OCI-LY3 (cell line): Measurements from ENCODE around the gene CNN2.

Experiments used
- H2AFZ ChIP-seq: fragments of 200-600, 300-600 bp; shearing (Covaris generic); 2 replicates; pipeline ENCODE4 v1.6.0; 2014; ENCODE audit warnings: antibody characterized with exemption, low read depth, low read length
- H3K27ac ChIP-seq: fragments of 200-600, 300-600 bp; sonication (generic); 2 replicates; pipeline ENCODE4 v1.5.1; 2014; ENCODE audit warnings: mild to moderate bottlenecking, low read length, moderate library complexity, mixed read lengths
- H3K27me3 ChIP-seq: fragments of 200-600, 300-600 bp; sonication (generic); 2 replicates; pipeline ENCODE4 v1.6.1; 2014; ENCODE audit warnings: low read depth, low read length, mixed read lengths
- H3K36me3 ChIP-seq: fragments of 200-600, 300-600 bp; sonication (generic); replicated peaks from 2 replicates; pipeline ENCODE3; 2014; ENCODE audit warnings: low read depth, low read length, mixed read lengths
- H3K4me1 ChIP-seq: fragments of 300-600, 200-600 bp; sonication (generic); 2 replicates; pipeline ENCODE4 v1.6.1; 2014; ENCODE audit warnings: low read length, mixed read lengths
- H3K4me2 ChIP-seq: fragments of 200-600, 300-600 bp; sonication (generic); 2 replicates; pipeline ENCODE4 v1.6.1; 2014; ENCODE audit warnings: low read length, mixed read lengths
- H3K4me3 ChIP-seq: fragments of 300-600, 200-600 bp; sonication (generic); 2 replicates; pipeline ENCODE4 v1.5.1; 2014; ENCODE audit warnings: antibody characterized with exemption, mild to moderate bottlenecking, low read length, moderate library complexity
- H3K79me2 ChIP-seq: fragments of 300-600, 200-600 bp; shearing (Covaris generic); 2 replicates; pipeline ENCODE4 v1.6.1; 2014; ENCODE audit warnings: mild to moderate bottlenecking, low read length, mixed read lengths
- H3K9ac ChIP-seq: fragments of 300-600, 200-600 bp; shearing (Covaris generic); 2 replicates; pipeline ENCODE4 v1.6.0; 2014; ENCODE audit warnings: mild to moderate bottlenecking, low read length, moderate library complexity
- H3K9me3 ChIP-seq: fragments of 200-600, 300-600 bp; shearing (Covaris generic); 2 replicates; pipeline ENCODE4 v1.6.1; 2014; ENCODE audit warnings: low read length, mixed read lengths; ENCODE audit not compliant: insufficient read depth
- H4K20me1 ChIP-seq: fragments of 200-600, 300-600 bp; sonication (generic); 2 replicates; pipeline ENCODE4 v1.6.1; 2016; ENCODE audit warnings: low read length, mixed read lengths; ENCODE audit not compliant: insufficient read depth
- EZH2phosphoT487 ChIP-seq: fragments of 200-600 bp; shearing (Covaris generic); IDR thresholded peaks from 2 replicates; pipeline ENCODE4 v1.6.1; 2018; ENCODE audit warnings: antibody characterized with exemption, mixed run types, low read depth
- TF ChIP-seq, protein P1 (sequence below): fragments of 200-600, 300-600 bp; sonication (generic); IDR thresholded peaks from 2 replicates; pipeline ENCODE4 v1.5.1; 2014; ENCODE audit warnings: antibody characterized with exemption, low read length, low read depth

The CNN2 gene

DNA sequence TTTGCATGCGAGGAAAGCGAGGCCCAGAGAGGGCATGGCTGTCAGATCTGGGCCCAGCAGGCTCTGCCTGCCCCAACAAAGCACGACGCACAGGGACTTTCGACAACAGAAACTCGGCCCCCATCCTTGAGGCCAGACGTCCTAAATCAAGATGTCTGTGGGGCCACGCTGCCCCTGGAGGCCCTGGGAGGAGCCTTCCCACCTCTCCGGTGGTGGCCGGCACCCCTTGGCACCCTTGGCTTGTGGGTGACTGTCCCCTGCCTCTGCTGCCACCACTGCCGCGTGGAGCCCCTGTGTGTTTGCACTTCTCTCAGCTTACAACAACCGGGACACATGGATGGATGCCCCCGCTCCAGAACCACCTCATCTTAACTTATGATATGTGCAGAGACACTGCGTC is 37.9 kb upstream of the CNN2 start:
- H3K9me3 ChIP-seq, result no peaks in the 10 kb centered on the region
- H4K20me1 ChIP-seq, result no peaks in the 10 kb centered on the region
- no peak overlapping the region for H3K27ac ChIP-seq
- peaks cover 34% of the 10 kb centered on the region for H3K36me3 ChIP-seq
- no peak overlapping the region for H2AFZ ChIP-seq
- TF ChIP-seq, protein P1, sequence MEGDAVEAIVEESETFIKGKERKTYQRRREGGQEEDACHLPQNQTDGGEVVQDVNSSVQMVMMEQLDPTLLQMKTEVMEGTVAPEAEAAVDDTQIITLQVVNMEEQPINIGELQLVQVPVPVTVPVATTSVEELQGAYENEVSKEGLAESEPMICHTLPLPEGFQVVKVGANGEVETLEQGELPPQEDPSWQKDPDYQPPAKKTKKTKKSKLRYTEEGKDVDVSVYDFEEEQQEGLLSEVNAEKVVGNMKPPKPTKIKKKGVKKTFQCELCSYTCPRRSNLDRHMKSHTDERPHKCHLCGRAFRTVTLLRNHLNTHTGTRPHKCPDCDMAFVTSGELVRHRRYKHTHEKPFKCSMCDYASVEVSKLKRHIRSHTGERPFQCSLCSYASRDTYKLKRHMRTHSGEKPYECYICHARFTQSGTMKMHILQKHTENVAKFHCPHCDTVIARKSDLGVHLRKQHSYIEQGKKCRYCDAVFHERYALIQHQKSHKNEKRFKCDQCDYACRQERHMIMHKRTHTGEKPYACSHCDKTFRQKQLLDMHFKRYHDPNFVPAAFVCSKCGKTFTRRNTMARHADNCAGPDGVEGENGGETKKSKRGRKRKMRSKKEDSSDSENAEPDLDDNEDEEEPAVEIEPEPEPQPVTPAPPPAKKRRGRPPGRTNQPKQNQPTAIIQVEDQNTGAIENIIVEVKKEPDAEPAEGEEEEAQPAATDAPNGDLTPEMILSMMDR, result no peak
- TF ChIP-seq EZH2phosphoT487, result no peak
- no peak overlapping the region for H3K9ac ChIP-seq
- no peaks in the 10 kb centered on the region for H3K27me3 ChIP-seq
- H3K79me2 ChIP-seq, result peaks cover 16% of the 10 kb centered on the region
- peaks cover 13% of the 10 kb centered on the region for H3K4me1 ChIP-seq
- H3K4me3 ChIP-seq, result no peak overlapping the region
- H3K4me2 ChIP-seq, result no peak overlapping the region

DNA sequence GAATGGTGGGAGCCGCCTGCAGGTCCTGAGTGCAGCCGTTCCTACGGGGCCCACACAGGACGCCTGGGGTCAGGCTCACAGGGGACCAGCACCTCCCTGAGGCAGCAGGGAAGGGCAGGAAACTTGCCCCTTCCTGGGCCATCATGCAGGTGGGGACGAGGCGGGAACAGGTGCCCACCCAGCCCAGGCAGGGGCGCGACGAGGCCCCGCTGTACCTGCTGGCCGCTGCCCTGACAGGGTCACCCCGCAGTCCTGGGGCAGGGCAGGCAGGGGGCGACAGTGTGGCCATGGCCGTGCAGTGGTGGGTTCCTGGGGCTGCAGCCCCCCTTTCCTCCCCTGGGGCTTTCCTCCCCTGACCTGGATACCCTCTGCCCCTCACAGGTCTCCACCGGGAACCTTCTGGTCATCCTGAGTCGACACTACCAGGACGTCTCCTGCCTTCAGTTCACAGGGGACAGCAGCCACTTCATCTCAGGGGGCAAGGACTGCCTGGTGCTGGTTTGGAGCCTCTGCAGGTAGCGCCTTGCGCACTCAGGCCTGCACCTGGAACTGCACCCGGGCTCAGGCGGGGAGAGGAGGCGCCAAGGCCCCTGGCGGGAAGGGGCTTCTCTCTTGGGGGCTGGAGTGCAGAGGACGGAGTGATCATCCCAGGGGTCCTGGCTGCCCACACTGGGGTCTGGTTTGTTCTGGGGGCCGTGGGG is 36.9 kb upstream of the CNN2 start:
- peaks cover 8% of the 10 kb centered on the region; the same call in 1 of the 2 replicates for H3K4me1 ChIP-seq
- no peaks in the 10 kb centered on the region for H3K27me3 ChIP-seq
- H3K9me3 ChIP-seq, result no peaks in the 10 kb centered on the region
- H4K20me1 ChIP-seq, result no peaks in the 10 kb centered on the region
- H3K4me3 ChIP-seq, result no peak overlapping the region
- TF ChIP-seq, protein P1, result peak; percentile 37
- TF ChIP-seq EZH2phosphoT487, result no peak
- H3K79me2 ChIP-seq, result peaks cover 13% of the 10 kb centered on the region
- no peak overlapping the region for H3K4me2 ChIP-seq
- H2AFZ ChIP-seq, result no peak overlapping the region
- peaks cover 44% of the 10 kb centered on the region for H3K36me3 ChIP-seq
- no peak overlapping the region for H3K9ac ChIP-seq
- no peak overlapping the region for H3K27ac ChIP-seq

DNA sequence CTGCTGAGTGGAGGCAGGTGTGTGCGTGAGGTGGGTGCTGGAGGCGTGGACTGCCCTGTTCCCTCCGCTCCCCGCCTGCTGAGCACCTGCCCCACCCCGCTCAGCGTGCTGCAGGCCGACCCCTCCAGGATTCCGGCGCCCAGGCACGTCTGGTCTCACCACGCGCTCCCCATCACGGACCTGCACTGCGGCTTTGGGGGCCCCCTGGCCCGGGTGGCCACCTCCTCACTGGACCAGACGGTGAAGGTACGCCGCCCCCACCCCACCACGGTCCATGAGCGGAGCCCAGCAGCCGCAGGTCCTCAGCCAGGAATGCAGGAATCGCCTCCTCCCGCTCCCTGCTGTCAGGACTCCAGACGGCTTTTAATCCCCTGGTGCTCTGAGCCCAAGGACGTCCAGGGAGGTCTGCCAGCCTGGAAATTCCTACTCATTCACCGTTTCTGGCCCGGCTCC is 36.3 kb upstream of the CNN2 start:
- Histone ChIP-seq H3K4me3 (no peak overlapping the region), H3K4me1 (peaks cover 5% of the 10 kb centered on the region; the same call in 1 of the 2 replicates), H2AFZ (no peak overlapping the region), H3K36me3 (peaks cover 46% of the 10 kb centered on the region), H3K27me3 (no peaks in the 10 kb centered on the region), H4K20me1 (no peaks in the 10 kb centered on the region), H3K79me2 (peaks cover 6% of the 10 kb centered on the region), H3K9me3 (no peaks in the 10 kb centered on the region), H3K4me2 (no peak overlapping the region), H3K9ac (no peak overlapping the region), H3K27ac (no peak overlapping the region)
- TF ChIP-seq EZH2phosphoT487, result no peak
- TF ChIP-seq, protein P1, result no peak

DNA sequence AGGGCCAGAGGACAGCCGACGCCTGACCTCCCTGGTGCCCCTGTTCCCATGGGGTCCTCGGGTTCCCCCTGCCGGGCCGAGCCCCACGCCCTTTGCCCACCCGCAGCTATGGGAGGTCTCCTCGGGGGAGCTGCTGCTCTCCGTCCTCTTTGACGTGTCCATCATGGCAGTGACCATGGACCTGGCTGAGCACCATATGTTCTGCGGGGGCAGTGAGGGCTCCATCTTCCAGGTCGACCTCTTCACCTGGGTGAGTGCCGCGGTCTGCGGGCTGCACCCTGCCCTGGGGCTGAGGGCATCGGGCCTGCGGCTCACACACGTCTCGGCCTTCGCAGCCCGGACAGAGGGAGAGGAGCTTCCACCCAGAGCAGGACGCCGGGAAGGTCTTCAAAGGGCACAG is 35.7 kb upstream of the CNN2 start:
- Histone ChIP-seq H4K20me1 (no peaks in the 10 kb centered on the region), H3K9me3 (no peaks in the 10 kb centered on the region), H3K9ac (no peak overlapping the region), H3K4me3 (no peak overlapping the region), H3K4me2 (no peak overlapping the region), H3K27me3 (no peaks in the 10 kb centered on the region), H3K36me3 (peaks cover 46% of the 10 kb centered on the region), H3K79me2 (peaks cover under 1% of the 10 kb centered on the region; the same call in 1 of the 2 replicates), H3K4me1 (no peaks in the 10 kb centered on the region), H2AFZ (no peak overlapping the region), H3K27ac (no peak overlapping the region)
- TF ChIP-seq, protein P1, result no peak
- no peak for TF ChIP-seq EZH2phosphoT487
